WTC11 (cell line): Measurements from ENCODE around the gene RANBP3. TPM values are rescaled to one million over a fixed set of nuclear protein-coding genes. Genes with fewer than 3 reads are reported as not detected.

Experiments used
- ATAC-seq: fragments of 200-7000 bp; cut with Tn5 transposase; 2 replicates; pipeline ENCODE4 v1.10.0; 2021; ENCODE audit warnings: mild to moderate bottlenecking, moderate library complexity
- CTCF ChIA-PET: fragments of 300-600 bp; sonication (Branson Sonifier 250); formaldehyde crosslinking; loops from one replicate; lab custom pipeline; 2021; ENCODE audit warnings: antibody characterized with exemption; lab: Charles Lee
- POLR2A ChIA-PET: fragments of 350-600 bp; sonication (Branson Sonifier 250); formaldehyde crosslinking; loops from one replicate; lab custom pipeline; 2021; ENCODE audit warnings: antibody characterized with exemption; lab: Charles Lee
- DNase-seq: peaks from one replicate; pipeline ENCODE4 v3.0.0; 2021; ENCODE audit warnings: low spot score
- H3K27ac Mint-ChIP-seq: 2 replicates; pipeline ENCODE4 v1.8.0; 2021; ENCODE audit warnings: mixed read lengths
- H3K27me3 Mint-ChIP-seq: 2 replicates; pipeline ENCODE4 v1.8.0; 2021; ENCODE audit warnings: low read depth, mild to moderate bottlenecking, moderate library complexity, mixed read lengths
- H3K36me3 Mint-ChIP-seq: 2 replicates; pipeline ENCODE4 v1.8.0; 2021; ENCODE audit warnings: mixed read lengths
- H3K4me1 Mint-ChIP-seq: 2 replicates; pipeline ENCODE4 v1.8.0; 2022; ENCODE audit warnings: mixed read lengths
- H3K4me3 Mint-ChIP-seq: 2 replicates; pipeline ENCODE4 v1.8.0; 2021; ENCODE audit warnings: mild to moderate bottlenecking, moderate library complexity, mixed read lengths
- H3K9me3 Mint-ChIP-seq: 2 replicates; pipeline ENCODE4 v1.8.0; 2021; ENCODE audit warnings: mixed read lengths
- ESRRA ChIP-seq: sonication (generic); formaldehyde crosslinking; IDR thresholded peaks from 2 replicates; pipeline ENCODE4 v1.8.1; 2022; ENCODE audit warnings: mild to moderate bottlenecking, missing genetic modification reagents, borderline replicate concordance
- FOXK1 ChIP-seq: sonication (generic); formaldehyde crosslinking; IDR thresholded peaks from 2 replicates; pipeline ENCODE4 v1.8.0; 2022; ENCODE audit warnings: mild to moderate bottlenecking, moderate library complexity, missing genetic modification reagents
- FOXP1 ChIP-seq: sonication (generic); formaldehyde crosslinking; IDR thresholded peaks from 2 replicates; pipeline ENCODE4 v1.8.0; 2022; ENCODE audit warnings: missing genetic modification reagents, mild to moderate bottlenecking, moderate library complexity, borderline replicate concordance
- JUN ChIP-seq: sonication (generic); formaldehyde crosslinking; IDR thresholded peaks from 2 replicates; pipeline ENCODE4 v1.8.0; 2023; ENCODE audit warnings: mild to moderate bottlenecking, missing genetic modification reagents
- MXD4 ChIP-seq: fragments of 250-450 bp; sonication (Bioruptor Pico); IDR thresholded peaks from 2 replicates; pipeline ENCODE4 v1.8.0; 2021; ENCODE audit warnings: mild to moderate bottlenecking, moderate library complexity, borderline replicate concordance
- SMAD4 ChIP-seq: sonication (generic); formaldehyde crosslinking; IDR thresholded peaks from 2 replicates; pipeline ENCODE4 v1.8.0; 2022; ENCODE audit warnings: mild to moderate bottlenecking, missing genetic modification reagents
- SOX15 ChIP-seq: fragments of 250-450 bp; sonication (Bioruptor Pico); IDR thresholded peaks from 2 replicates; pipeline ENCODE4 v1.9.0; 2021; ENCODE audit warnings: mild to moderate bottlenecking
- TCF7 ChIP-seq: sonication (generic); formaldehyde crosslinking; IDR thresholded peaks from 2 replicates; pipeline ENCODE4 v1.8.0; 2022; ENCODE audit warnings: mild to moderate bottlenecking, low read depth, missing genetic modification reagents, moderate library complexity
- ZNF138 ChIP-seq: sonication (generic); formaldehyde crosslinking; conservative IDR thresholded peaks from 2 replicates; pipeline ENCODE4 v1.8.1; 2022; ENCODE audit warnings: mild to moderate bottlenecking, moderate library complexity, missing genetic modification reagents
- ZNF219 ChIP-seq: sonication (generic); formaldehyde crosslinking; IDR thresholded peaks from 2 replicates; pipeline ENCODE4 v1.8.0; 2023; ENCODE audit warnings: missing genetic modification reagents, mild to moderate bottlenecking, borderline replicate concordance
- ZNF281 ChIP-seq: sonication (generic); formaldehyde crosslinking; IDR thresholded peaks from 2 replicates; pipeline ENCODE4 v1.8.0; 2023; ENCODE audit warnings: mild to moderate bottlenecking, missing genetic modification reagents
- ZSCAN18 ChIP-seq: fragments of 250-450 bp; sonication (Bioruptor Pico); IDR thresholded peaks from 2 replicates; pipeline ENCODE4 v2.1.2; 2022; ENCODE audit warnings: mild to moderate bottlenecking, moderate library complexity
- total RNA-seq: library from RNA; stranded (reverse); gene quantifications from 3 replicates; pipeline ENCODE4 v1.2.3, GENCODE V29; 2021
- TF ChIP-seq, protein P1 (sequence below): sonication (generic); formaldehyde crosslinking; conservative IDR thresholded peaks from 2 replicates; pipeline ENCODE4 v1.8.1; 2023; ENCODE audit warnings: mild to moderate bottlenecking, low read depth, missing genetic modification reagents, moderate library complexity
- TF ChIP-seq, protein P2 (sequence below): fragments of 250-450 bp; sonication (Bioruptor Pico); IDR thresholded peaks from 2 replicates; pipeline ENCODE4 v1.9.0; 2021; ENCODE audit warnings: mild to moderate bottlenecking
- TF ChIP-seq, protein P3 (sequence below): sonication (generic); formaldehyde crosslinking; IDR thresholded peaks from 2 replicates; pipeline ENCODE4 v1.8.1; 2022; ENCODE audit warnings: missing genetic modification reagents, borderline replicate concordance
- TF ChIP-seq, protein P4 (sequence below): sonication (generic); formaldehyde crosslinking; IDR thresholded peaks from 2 replicates; pipeline ENCODE4 v1.8.0; 2022; ENCODE audit warnings: mild to moderate bottlenecking, missing genetic modification reagents
- TF ChIP-seq, protein P5 (sequence below): sonication (generic); formaldehyde crosslinking; IDR thresholded peaks from 2 replicates; pipeline ENCODE4 v1.8.1; 2023; ENCODE audit warnings: mild to moderate bottlenecking, moderate library complexity, missing genetic modification reagents

Gene RANBP3
- total RNA-seq, 1 experiment from 2014 or later: 76.3 TPM

DNA sequence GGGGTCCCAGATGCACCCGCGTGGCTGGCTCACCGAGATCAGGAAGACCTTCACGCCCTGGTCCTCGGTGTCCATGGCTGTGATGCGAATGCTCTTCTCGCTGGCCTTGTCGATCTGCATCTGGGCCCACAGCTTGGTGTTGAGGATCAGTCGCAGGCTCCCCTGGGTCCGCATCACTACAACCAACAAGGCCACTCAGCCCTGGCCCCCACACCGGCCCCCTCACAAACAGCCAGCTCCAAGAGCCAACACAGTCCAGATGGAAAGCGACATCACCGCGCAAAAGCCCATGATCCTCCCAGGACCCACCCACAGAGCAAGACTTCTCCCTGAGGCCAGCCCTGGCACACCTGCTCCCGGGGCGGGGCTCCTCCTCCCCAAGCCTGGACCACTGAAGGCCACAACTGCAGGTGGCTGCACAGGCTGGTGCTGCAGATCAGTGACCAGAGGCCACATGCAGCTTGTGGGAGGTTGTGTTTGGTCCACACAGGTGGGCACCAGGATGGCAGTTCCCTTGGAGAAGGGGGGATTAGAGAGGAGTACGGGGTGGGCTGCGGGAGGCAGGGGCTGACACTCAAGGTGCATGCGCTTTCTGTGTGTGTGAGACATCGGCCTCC lies 59.4 kb downstream of the RANBP3 start (continued):
- TF ChIP-seq, protein P1, sequence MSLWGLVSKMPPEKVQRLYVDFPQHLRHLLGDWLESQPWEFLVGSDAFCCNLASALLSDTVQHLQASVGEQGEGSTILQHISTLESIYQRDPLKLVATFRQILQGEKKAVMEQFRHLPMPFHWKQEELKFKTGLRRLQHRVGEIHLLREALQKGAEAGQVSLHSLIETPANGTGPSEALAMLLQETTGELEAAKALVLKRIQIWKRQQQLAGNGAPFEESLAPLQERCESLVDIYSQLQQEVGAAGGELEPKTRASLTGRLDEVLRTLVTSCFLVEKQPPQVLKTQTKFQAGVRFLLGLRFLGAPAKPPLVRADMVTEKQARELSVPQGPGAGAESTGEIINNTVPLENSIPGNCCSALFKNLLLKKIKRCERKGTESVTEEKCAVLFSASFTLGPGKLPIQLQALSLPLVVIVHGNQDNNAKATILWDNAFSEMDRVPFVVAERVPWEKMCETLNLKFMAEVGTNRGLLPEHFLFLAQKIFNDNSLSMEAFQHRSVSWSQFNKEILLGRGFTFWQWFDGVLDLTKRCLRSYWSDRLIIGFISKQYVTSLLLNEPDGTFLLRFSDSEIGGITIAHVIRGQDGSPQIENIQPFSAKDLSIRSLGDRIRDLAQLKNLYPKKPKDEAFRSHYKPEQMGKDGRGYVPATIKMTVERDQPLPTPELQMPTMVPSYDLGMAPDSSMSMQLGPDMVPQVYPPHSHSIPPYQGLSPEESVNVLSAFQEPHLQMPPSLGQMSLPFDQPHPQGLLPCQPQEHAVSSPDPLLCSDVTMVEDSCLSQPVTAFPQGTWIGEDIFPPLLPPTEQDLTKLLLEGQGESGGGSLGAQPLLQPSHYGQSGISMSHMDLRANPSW (CRISPR knock-in tag): no peak
- TF ChIP-seq SMAD4: no peak

GRCh38 chr19:5917431-5918107 lies 60.4 kb downstream of the RANBP3 start:
- ATAC-seq (no peak), DNase-seq (no peak)
- ChIA-PET CTCF (no interaction called here), POLR2A (no interaction called here)
- no peaks in the 10 kb centered on the region for H3K9me3 Mint-ChIP-seq
- H3K4me3 Mint-ChIP-seq: no peak overlapping the region
- H3K27me3 Mint-ChIP-seq: no peaks in the 10 kb centered on the region
- peaks cover 25% of the 10 kb centered on the region for H3K36me3 Mint-ChIP-seq
- no peaks in the 10 kb centered on the region for H3K4me1 Mint-ChIP-seq
- no peak overlapping the region for H3K27ac Mint-ChIP-seq
- no peak for TF ChIP-seq ZSCAN18 (CRISPR knock-in tag)
- TF ChIP-seq, protein P2, sequence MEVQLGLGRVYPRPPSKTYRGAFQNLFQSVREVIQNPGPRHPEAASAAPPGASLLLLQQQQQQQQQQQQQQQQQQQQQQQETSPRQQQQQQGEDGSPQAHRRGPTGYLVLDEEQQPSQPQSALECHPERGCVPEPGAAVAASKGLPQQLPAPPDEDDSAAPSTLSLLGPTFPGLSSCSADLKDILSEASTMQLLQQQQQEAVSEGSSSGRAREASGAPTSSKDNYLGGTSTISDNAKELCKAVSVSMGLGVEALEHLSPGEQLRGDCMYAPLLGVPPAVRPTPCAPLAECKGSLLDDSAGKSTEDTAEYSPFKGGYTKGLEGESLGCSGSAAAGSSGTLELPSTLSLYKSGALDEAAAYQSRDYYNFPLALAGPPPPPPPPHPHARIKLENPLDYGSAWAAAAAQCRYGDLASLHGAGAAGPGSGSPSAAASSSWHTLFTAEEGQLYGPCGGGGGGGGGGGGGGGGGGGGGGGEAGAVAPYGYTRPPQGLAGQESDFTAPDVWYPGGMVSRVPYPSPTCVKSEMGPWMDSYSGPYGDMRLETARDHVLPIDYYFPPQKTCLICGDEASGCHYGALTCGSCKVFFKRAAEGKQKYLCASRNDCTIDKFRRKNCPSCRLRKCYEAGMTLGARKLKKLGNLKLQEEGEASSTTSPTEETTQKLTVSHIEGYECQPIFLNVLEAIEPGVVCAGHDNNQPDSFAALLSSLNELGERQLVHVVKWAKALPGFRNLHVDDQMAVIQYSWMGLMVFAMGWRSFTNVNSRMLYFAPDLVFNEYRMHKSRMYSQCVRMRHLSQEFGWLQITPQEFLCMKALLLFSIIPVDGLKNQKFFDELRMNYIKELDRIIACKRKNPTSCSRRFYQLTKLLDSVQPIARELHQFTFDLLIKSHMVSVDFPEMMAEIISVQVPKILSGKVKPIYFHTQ (CRISPR knock-in tag): no peak
- no peak for TF ChIP-seq ZNF138 (CRISPR knock-in tag)
- TF ChIP-seq ESRRA (CRISPR knock-in tag): no peak
- TF ChIP-seq ZNF219 (CRISPR knock-in tag): no peak
- TF ChIP-seq, protein P3, sequence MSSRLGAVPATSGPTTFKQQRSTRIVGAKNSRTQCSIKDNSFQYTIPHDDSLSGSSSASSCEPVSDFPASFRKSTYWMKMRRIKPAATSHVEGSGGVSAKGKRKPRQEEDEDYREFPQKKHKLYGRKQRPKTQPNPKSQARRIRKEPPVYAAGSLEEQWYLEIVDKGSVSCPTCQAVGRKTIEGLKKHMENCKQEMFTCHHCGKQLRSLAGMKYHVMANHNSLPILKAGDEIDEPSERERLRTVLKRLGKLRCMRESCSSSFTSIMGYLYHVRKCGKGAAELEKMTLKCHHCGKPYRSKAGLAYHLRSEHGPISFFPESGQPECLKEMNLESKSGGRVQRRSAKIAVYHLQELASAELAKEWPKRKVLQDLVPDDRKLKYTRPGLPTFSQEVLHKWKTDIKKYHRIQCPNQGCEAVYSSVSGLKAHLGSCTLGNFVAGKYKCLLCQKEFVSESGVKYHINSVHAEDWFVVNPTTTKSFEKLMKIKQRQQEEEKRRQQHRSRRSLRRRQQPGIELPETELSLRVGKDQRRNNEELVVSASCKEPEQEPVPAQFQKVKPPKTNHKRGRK (CRISPR knock-in tag): no peak
- TF ChIP-seq SOX15 (CRISPR knock-in tag): no peak
- TF ChIP-seq, protein P4, sequence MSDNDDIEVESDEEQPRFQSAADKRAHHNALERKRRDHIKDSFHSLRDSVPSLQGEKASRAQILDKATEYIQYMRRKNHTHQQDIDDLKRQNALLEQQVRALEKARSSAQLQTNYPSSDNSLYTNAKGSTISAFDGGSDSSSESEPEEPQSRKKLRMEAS (CRISPR knock-in tag): no peak
- no peak for TF ChIP-seq JUN (CRISPR knock-in tag)
- TF ChIP-seq, protein P5, sequence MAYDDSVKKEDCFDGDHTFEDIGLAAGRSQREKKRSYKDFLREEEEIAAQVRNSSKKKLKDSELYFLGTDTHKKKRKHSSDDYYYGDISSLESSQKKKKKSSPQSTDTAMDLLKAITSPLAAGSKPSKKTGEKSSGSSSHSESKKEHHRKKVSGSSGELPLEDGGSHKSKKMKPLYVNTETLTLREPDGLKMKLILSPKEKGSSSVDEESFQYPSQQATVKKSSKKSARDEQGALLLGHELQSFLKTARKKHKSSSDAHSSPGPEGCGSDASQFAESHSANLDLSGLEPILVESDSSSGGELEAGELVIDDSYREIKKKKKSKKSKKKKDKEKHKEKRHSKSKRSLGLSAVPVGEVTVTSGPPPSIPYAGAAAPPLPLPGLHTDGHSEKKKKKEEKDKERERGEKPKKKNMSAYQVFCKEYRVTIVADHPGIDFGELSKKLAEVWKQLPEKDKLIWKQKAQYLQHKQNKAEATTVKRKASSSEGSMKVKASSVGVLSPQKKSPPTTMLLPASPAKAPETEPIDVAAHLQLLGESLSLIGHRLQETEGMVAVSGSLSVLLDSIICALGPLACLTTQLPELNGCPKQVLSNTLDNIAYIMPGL (CRISPR knock-in tag): no peak
- TF ChIP-seq FOXP1 (CRISPR knock-in tag): no peak
- no peak for TF ChIP-seq MXD4 (CRISPR knock-in tag)
- TF ChIP-seq FOXK1: no peak
- TF ChIP-seq TCF7 (CRISPR knock-in tag): no peak
- TF ChIP-seq ZNF281 (CRISPR knock-in tag): no peak
